Measurements from ENCODE around the gene TRAK2.

Gene TRAK2

DNA sequence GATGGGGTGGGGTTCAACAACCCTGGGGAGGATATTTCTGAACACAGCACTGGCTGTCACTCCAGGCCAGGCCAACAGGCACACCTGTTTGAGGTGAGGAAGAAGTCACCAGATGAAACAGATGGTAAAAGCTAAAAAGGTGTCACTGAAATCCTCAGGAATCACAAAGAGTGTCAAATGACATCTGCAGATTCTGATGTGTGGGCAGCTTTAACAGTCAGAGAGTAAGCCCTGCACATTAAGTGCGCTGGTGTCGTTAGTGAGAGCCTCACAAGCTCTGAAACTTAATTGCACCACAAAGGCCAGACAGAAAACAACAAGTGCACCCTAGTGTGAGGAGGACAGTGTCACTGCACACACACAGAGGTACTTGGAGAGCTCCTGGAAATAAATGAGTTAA, 107.7 kb downstream of the TRAK2 start:
- TF ChIP-seq, protein P1, sequence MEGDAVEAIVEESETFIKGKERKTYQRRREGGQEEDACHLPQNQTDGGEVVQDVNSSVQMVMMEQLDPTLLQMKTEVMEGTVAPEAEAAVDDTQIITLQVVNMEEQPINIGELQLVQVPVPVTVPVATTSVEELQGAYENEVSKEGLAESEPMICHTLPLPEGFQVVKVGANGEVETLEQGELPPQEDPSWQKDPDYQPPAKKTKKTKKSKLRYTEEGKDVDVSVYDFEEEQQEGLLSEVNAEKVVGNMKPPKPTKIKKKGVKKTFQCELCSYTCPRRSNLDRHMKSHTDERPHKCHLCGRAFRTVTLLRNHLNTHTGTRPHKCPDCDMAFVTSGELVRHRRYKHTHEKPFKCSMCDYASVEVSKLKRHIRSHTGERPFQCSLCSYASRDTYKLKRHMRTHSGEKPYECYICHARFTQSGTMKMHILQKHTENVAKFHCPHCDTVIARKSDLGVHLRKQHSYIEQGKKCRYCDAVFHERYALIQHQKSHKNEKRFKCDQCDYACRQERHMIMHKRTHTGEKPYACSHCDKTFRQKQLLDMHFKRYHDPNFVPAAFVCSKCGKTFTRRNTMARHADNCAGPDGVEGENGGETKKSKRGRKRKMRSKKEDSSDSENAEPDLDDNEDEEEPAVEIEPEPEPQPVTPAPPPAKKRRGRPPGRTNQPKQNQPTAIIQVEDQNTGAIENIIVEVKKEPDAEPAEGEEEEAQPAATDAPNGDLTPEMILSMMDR (IDR thresholded peaks at IDR 0.05; ENCODE audit: low read depth, low read length): no peak
- H3K4me3 ChIP-seq (ENCODE audit: low read depth, low read length): no peak overlapping the region
- in situ Hi-C loops (cut with HindIII; ENCODE audit: low sequenced_read_pairs): no loop called here
- no peak for DNase-seq (ENCODE audit: low read depth, low spot score)

DNA sequence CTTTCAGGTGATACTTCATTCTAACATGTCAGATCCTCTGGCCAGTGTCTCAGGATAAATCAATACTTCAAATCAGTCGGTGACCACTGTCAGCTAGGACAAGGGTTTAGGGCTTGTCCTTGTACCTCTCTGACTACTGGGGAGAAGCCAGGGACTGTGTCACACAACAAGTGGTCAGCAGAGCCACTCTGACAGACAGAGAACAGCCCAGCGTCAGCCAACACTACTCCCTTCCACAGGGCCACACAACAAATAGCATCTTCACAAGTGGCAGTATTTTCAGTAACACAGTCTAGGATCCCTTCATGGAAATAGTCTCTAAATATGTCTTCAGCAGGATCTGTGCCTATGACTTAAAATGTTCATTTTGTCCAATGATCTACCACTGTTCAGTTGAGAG, 108.3 kb downstream of the TRAK2 start:
- no peak for DNase-seq (ENCODE audit: low read depth, low spot score)
- H3K4me3 ChIP-seq (ENCODE audit: low read depth, low read length): no peak overlapping the region
- TF ChIP-seq, protein P1 (IDR thresholded peaks at IDR 0.05; ENCODE audit: low read depth, low read length): no peak
- in situ Hi-C loops (cut with HindIII; ENCODE audit: low sequenced_read_pairs): no loop called here

DNA sequence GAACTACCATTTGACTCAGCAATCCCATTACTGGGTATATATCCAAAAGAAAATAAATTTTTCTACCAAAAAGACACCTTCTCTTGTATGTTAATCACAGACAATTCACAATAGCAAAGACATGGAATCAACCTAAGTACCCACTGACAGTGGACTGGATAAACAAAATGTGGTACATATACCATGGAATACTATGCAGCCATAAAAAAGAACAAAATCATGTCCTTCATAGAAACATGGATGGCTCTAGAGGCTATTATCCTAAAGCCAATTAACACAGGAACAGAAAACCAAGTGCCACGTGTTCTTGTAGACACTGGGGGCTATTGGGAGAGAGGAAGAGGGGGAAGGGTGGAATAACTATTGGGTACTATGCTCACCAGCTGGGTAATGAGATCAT, 121.8 kb downstream of the TRAK2 start:
- no peak overlapping the region for H3K4me3 ChIP-seq (ENCODE audit: low read depth, low read length)
- TF ChIP-seq, protein P1 (IDR thresholded peaks at IDR 0.05; ENCODE audit: low read depth, low read length): no peak
- in situ Hi-C loops (cut with HindIII; ENCODE audit: low sequenced_read_pairs): no loop called here
- DNase-seq (ENCODE audit: low read depth, low spot score): no peak

DNA sequence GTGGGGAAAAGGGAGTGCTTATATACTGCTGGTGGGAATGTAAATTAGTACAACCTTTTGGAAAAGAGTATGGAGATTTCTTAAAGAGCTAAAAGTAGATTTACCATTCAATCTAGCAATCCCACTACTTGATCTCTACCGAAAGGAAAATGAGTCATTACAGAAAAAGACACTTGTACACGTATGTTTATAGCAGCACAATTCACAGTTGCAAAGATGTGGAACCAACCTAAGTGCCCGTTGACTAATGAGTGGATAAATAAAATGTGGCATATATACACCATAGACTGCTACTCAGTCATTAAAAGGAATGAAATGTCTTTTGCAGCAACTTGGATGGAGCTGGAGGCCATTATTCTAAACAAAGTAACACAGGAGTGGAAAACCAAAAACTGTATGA, 123.6 kb downstream of the TRAK2 start:
- no peak for DNase-seq (ENCODE audit: low read depth, low spot score)
- in situ Hi-C loops (cut with HindIII; ENCODE audit: low sequenced_read_pairs): no loop called here
- TF ChIP-seq, protein P1 (IDR thresholded peaks at IDR 0.05; ENCODE audit: low read depth, low read length): no peak
- no peak overlapping the region for H3K4me3 ChIP-seq (ENCODE audit: low read depth, low read length)
